Endometrial microvascular endothelial cells (primary cell): Measurements from ENCODE around the gene GALK2. TPM values are rescaled to one million over a fixed set of nuclear protein-coding genes. Genes with fewer than 3 reads are reported as not detected.
"Not testable (repeated sequence)": the region's sequence is repeated elsewhere in the genome, so short reads cannot be mapped to it uniquely, and the experiment has no call there.

ENCODE experiments used
- in situ Hi-C: cut with HindIII; loops from 2 replicates; pipeline ENCODE4 v1.10.0; 2017; ENCODE audit warnings: low sequenced_read_pairs, low pct_unique_long_range_greater_than_20kb; ENCODE audit errors: inconsistent ontology term
- total RNA-seq: library from RNA; depleted of rRNA; stranded (reverse); fragments of >200 nt; gene quantifications from one replicate; pipeline ENCODE4 v1.2.3, GENCODE V29; 2015; ENCODE audit errors: inconsistent ontology term

GALK2 gene
- total RNA-seq, 1 donor from 2014 or later, result 57.7 TPM

DNA sequence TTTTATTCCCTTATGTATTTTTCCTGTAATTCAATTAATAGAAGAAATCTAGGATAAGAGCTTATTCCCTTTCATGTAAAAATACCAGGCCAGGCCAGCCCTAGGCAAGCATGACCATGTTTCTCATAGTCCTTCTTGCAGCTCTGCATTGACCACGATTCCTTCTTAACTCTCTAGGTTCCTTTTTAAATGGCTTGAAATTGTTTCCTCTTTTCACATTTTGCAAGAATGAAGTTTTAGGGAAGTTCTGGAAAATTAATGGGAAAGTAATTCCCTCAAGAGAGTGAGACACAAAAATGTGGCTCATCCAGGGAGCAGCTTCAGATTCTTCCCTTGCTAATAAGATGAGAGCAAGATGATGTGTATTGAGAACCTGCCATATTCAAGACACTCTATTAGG lies 136.5 kb downstream of the GALK2 start:
- in situ Hi-C loops, result no loop called here

DNA sequence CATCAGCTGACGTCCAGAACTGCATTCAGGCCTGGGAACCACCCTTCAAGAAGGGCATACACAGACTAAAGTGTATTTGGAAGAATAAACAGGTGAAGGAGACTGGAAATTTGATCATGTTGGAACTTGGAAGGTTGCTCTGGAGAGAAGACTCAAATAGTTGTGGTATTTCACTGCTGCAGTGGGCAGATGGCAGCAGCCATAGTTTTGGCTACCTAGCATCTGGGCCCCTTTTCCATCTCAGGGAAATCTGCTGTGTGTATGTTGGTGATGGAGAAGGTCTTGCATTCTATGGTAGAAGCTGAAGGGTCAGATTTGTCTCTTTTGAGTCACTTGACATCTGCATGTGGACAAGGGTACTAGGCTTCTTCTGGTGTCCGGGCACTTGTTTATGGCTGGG lies 138.6 kb downstream of the GALK2 start:
- in situ Hi-C loops, result no loop called here

DNA sequence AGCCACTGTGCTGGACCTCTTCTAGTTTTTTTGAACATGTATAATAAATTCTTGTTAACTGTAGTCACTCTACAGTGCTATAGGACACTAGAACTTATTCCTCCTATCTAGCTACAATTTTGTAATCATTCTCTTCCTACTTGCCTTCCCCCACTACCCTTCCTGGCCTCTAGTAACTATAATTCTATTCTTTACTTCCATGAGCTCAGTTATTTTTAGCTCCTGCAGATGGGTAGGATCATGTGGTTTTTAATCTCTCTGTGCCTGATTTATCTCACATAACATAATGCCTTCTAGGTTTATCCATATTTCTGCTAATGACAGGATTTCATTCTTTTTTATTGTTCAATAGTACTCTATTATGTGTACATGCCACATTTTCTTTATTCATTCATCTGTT lies 139.8 kb downstream of the GALK2 start:
- in situ Hi-C loops, result no loop called here

DNA sequence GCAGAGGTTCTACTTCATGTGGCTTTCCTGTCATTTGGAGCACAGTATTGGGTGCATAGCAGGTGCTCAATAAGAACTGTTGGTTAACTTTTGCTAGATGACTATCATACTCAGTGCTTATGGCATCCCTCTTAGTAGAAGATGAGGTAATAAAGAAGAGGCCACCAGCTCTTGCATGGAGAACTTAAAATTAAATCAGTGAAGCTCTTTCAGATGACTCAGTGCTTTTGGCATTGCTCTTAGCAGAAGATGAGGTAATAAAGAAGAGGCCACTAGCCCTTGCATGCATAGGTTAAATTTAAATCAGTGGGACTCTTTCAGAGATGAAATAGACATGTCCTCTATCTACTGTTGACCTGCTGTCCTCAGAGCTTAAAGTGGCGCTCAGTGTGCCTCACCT lies 143.6 kb downstream of the GALK2 start:
- in situ Hi-C loops, result no loop called here

DNA sequence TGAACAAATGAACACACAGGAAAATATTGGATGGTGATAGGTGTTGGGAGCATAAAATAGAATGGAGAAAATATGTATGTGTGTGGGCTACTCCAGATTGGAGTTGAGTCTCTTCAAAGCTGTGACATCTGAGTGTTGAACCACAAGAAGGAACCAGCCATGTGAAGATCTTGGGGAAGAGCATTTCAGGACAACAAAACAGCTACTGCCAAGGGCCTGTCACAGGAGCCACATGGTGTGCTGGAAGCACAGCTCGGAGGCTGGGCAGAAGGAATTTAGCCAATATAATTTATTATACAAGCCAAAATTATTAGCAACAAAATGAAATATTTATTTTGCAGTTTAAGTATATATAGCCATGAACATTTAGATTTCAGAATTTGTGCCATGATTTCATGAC lies 144.7 kb downstream of the GALK2 start:
- in situ Hi-C loops, result no loop called here

DNA sequence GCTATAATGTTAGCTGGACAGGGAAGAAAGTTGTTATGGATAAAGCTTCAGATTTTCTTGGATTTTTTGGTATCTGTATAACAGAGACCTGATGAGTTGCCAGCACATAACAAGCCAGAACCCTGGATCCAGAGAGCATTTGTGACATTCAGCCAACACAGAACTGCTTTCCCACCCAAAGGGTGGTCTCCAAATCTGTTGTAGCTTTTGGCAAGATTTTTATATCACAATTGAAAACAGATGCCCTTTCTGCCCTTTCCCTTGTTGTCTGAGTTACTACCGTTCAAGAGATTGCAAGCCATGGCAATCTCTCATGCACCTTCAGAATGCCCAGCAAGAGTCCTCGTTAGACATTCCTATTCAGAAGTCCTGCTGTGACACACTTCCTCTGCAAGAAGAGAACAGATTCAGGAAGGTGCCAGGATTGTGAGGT lies 145.4 kb downstream of the GALK2 start:
- in situ Hi-C loops, result no loop called here

DNA sequence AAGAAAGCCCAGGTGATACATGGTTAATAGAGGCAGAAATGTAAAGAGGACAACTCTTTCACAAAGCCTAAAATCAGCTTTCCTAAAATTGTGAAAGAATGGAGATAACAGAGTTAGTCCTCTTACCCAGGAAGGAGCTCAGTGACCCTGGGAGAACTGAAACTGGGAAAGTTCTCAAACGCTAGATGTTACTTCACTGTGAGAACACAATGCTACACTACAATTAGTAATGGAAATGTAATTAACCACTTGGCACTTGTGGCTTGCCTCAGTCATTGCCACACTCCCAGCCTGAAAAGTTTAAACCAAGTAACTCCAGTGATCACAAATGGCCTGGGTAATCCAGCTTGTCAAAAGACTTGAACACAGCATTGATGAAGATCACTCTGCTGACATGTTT lies 150.3 kb downstream of the GALK2 start:
- in situ Hi-C loops, result no loop called here

DNA sequence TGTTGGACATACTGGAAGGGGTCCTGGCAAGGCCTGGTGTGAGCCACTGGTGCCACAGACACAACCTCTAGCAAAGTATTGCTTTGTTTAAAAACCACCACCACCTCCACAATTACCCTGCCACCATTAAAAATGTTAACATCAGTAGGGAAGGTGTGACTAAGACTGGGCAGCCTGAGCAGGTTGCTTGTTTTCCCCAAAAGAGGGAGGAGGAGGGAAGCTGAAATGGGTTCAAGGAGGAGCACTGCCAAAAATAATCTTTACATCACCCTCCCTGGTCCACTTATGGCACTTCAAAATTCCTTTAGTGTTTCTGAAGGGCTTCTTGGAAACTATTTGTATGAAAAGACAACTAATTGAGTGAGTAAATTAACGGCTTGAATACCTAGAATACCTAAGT lies 153.2 kb downstream of the GALK2 start:
- in situ Hi-C loops, result no loop called here

DNA sequence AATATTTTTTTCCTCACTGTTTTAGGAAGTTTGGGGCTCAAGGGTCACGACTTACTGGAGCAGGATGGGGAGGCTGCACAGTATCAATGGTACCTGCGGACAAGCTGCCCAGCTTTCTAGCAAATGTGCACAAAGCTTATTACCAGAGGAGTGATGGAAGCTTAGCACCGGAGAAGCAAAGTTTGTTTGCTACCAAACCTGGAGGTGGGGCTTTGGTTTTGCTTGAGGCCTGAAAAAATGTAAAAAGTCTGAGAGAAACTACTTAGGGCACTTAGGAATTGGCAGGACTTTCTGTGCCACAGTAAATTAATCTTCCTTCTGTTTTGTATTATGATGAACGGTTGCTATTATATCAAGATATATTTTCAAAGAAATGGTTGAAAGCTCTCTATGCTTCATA lies 157.9 kb downstream of the GALK2 start:
- in situ Hi-C loops, result no loop called here

DNA sequence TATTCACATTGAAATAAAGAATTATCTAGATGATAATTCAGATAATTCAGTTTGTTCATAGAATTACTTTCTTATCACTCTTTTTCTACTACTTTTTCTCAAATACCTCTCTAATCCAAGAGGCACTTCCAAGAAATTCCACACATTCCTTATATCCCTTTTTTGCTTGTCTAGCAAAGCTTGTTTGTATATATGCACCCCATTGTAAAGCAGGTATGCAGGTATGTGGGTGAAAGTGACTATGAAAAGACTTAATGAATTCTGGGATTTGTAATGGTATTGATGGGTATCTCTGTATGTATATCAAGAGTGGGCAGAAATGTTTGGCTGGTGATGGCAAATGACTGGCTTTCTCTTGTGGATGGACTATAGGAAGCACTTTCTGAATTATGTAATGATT lies 158.9 kb downstream of the GALK2 start:
- in situ Hi-C loops, result no loop called here

DNA sequence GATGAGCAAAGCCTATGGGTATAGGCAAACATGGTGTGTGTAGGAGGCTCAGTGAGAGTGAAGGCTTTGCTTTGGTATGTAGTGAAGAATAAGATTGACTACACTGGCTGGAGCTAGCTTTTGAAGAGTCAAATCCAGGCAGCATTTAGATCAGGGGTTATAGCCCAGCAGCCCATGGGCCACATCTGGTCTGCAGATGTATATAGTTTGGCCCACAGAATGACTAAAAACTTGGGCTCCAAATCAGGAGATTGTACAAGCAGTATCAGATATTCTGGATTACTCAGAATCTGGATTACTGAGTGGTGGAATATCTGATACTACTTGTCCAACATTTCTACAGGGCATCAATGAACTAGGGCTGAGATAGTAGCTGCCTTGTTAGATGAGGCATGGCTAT lies 160.1 kb downstream of the GALK2 start:
- in situ Hi-C loops, result no loop called here

DNA sequence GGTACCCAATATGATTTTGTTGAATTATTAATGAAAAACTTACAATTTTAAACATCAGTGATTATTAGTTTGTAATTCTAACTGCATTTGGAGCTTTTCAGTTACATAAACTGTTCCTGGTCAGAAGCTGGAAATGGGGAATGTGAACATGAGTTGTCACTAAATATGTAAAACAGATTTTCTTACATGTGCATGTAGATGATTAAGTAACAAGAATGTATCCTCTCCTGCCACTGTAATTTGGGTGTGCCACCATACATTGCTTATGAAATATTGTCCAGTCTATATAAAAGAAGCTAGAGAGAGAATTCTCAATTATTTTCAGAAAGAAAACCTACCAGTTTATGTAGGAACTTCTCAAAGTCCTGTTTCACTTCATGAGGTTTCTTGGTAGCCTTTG lies 161.4 kb downstream of the GALK2 start:
- in situ Hi-C loops, result no loop called here

DNA sequence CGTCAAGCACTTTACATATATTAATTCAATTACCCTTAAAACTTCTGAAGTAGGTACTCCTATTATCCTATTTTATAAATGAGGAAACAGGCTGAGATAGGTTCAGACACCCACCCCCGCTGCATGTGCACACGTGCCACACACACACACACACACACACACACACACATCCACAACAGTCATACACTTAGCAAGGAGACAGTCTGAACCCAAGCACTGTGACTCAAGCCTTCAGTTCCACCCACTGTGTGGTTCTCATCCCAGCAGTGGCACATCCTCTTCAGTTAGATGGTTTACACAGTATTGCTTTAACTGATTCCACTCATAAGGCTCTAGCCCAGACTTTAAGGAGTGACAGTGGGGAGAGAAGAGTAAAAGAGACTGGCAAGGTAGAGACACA lies 161.9 kb downstream of the GALK2 start:
- in situ Hi-C loops, result no loop called here

DNA sequence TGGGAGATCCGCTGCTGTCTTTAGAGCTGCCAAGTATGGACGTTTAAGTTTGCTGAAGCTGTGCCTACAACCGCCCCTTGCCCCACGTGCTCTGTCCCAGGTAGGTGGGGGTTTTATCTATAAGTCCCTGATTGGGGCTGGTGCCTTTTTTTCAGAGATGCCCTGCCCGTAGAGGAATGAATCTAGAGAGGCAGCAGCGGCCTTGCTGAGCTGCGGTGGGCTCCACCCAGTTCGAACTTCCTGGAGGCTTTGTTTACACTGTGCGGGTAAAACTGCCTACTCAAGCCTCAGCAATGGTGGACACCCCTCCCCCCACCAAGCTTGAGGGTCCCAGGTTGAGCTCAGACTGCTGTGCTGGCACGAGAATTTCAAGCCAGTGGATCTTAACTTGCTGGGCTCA lies 169.6 kb downstream of the GALK2 start:
- in situ Hi-C loops, result no loop called here

DNA sequence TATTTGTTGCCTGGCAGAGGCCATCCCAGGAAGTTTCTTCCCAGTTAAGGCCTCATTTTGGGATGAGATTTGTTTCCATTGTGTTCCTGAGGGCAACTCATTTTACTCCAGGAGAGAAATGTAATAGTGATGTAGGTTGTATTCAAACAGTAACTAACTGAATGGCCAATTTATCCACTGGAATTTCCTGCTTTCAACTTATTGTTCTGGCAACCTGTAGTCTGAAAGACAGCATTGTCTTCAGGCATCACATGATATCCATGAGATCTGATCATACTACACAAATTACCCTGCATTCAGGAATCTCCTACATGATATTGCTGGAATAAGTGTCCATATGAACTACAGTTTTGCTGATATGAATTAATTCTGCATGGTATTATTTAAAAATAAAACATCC lies 173.5 kb downstream of the GALK2 start:
- in situ Hi-C loops, result no loop called here

DNA sequence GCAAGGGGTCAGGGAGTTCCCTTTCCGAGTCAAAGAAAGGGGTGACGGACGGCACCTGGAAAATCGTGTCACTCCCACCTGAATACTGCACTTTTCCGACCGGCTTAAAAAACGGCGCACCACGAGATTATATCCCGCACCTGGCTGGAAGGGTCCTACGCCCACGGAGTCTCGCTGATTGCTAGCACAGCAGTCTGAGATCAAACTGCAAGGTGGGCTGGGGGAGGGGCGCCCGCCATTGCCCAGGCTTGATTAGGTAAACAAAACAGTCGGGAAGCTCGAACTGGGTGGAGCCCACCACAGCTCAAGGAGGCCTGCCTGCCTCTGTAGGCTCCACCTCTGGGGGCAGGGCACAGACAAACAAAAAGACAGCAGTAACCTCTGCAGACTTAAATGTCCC lies 184.4 kb downstream of the GALK2 start:
- in situ Hi-C loops, result not testable (repeated sequence)

DNA sequence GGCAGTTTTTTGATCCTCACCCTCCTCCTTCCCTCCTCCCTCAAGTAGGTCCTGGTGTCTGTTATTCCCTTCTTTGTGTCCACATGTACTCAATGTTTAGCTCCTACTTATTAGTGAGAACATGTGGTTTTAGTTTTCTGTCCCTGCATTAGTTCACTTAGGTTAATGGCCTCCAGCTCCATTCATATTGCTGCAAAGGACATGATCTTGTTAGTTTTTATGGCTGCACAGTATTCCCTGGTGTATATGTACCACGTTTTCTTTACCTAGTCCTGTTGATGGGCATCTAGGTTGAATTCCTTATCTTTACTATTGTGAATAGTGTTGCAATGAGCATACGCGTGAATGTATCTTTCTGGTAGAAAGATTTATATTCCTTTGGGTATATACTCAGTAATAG lies 191.3 kb downstream of the GALK2 start:
- in situ Hi-C loops, result no loop called here

DNA sequence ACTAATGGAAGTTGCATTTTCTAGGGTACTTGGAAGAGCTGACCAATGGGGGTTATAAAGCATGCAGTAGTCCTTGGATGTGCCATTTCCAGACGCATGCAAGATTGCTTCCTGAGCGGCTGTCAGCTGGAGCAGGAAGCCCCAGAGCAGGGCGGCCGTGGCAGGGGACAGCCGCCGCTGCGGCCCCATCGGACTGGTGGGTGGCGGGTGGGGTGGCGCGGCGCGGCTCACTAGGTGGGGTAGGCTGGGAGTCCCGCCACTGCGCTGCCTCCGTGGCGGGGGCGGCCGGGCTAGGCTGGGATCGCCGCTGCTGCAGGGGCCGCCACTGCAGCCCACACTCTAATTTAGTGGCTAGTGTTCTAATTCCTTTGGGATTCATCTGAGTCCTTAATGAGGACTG lies 196.4 kb downstream of the GALK2 start:
- in situ Hi-C loops, result no loop called here

DNA sequence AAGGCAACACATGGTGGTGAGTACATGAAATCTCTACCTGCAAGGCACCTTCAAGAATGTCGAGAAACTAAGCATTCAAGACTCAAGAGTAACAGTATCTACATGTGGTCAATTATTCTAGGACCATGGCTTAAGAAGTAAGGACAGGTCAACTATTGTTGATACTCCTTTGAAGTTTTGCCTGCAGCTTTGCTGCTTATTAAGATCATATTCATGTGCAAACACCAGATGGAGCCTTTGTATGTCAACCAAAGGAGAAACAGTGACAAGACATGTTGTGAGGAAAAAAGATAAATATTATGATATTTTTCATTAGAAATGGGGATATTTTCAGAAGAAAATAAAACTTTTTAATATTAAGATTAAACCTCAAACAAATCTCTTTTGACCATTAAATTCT lies 200.7 kb downstream of the GALK2 start:
- in situ Hi-C loops, result no loop called here

DNA sequence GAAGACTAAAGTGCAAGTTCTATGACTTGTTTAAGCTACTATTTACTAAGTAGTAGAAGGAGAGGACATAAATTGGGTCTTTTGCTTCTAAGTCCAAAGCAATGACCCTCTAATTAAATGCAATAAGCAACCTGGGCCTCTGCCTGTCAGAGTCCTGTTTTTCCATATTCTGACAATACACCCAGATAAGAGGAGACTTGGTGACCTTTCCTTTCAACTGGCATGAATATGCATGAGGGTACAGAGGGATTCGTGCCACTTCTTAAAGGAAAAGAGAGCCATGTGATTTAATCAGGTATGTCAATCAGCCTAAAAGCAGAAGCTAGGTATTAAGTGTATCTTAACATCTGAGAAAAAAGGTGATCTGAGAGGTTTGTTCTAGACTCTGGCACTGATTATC lies 202.3 kb downstream of the GALK2 start:
- in situ Hi-C loops, result no loop called here

DNA sequence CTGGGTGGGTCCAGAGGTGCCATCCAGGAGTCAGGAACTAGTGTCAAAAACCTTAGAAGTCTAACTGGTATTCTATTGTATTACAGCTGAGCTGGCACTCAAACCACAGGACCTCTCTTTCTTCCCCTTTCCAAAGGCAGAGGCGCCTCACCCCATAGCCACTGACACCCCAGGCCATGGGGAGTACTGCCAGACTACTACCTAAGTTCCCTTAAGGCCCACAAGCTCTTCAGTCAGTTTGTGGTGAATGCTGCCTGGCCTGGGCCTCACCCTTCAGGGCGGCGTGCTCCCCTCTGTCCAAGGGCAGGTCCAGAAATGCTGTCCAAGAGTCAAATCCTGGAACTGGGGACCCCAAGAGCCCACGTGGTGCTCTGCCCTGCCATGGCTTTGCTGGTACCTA lies 209.9 kb downstream of the GALK2 start:
- in situ Hi-C loops, result no loop called here

DNA sequence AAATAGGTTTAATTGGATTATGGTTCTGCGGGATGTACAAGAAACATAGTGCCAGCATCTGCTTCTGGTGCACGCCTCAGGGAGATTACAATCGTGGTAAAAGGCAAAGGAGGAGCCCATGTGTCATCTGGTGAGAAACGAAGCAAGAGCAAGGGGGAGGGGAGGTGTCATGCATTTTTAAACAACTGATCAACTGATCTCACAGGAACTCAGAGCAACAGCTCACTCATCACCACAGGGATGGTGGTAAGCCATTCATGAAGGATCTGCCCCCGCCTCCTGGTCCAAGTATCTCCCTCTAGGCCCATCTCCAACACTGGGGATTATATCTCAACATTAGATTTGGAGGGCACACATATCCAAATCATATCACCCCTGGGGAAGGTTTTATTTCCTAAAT lies 210.9 kb downstream of the GALK2 start:
- in situ Hi-C loops, result no loop called here
